Smooth muscle cell (in vitro differentiated cells): ENCODE data around the gene NLRP7. TPM values are rescaled to one million over a fixed set of nuclear protein-coding genes. Genes with fewer than 3 reads are reported as not detected.
"Not testable (repeated sequence)": the region's sequence is repeated elsewhere in the genome, so short reads cannot be mapped to it uniquely, and the experiment has no call there.

ENCODE experiments used
- DNase-seq: peaks from one replicate; lab custom pipeline; 2025; ENCODE audit not compliant: unreplicated experiment; lab: John Stamatoyannopoulos, UW
- H2AFZ ChIP-seq: fragments of 200-600 bp; sonication (generic); 2 replicates; pipeline ENCODE4 v1.6.0; 2016; ENCODE audit warnings: antibody characterized with exemption, low read depth, mild to moderate bottlenecking
- H3F3A ChIP-seq: fragments of 200-600 bp; sonication (generic); 2 replicates; pipeline ENCODE4 v1.6.0; 2017; ENCODE audit warnings: antibody characterized with exemption, low read depth
- H3K27ac ChIP-seq: fragments of 200-600 bp; sonication (generic); 2 replicates; pipeline ENCODE4 v1.5.1; 2016; ENCODE audit warnings: low read depth, mild to moderate bottlenecking
- H3K27me3 ChIP-seq: fragments of 200-600 bp; sonication (generic); 2 replicates; pipeline ENCODE4 v1.6.1; 2016; ENCODE audit warnings: low read depth, mild to moderate bottlenecking
- H3K36me3 ChIP-seq: fragments of 200-600 bp; sonication (generic); 2 replicates; pipeline ENCODE4 v1.5.1; 2016; ENCODE audit warnings: low read depth
- H3K4me1 ChIP-seq: fragments of 200-600 bp; sonication (generic); 2 replicates; pipeline ENCODE4 v1.5.1; 2016; ENCODE audit warnings: low read depth
- H3K4me2 ChIP-seq: fragments of 200-600 bp; sonication (generic); 2 replicates; pipeline ENCODE4 v1.6.0; 2016; ENCODE audit warnings: mild to moderate bottlenecking
- H3K4me3 ChIP-seq: fragments of 200-600 bp; sonication (generic); 2 replicates; pipeline ENCODE4 v1.5.1; 2016; ENCODE audit warnings: mild to moderate bottlenecking
- H3K79me2 ChIP-seq: fragments of 200-600 bp; sonication (generic); 2 replicates; pipeline ENCODE4 v1.6.0; 2016; ENCODE audit warnings: low read depth, mild to moderate bottlenecking
- H3K9ac ChIP-seq: fragments of 200-600 bp; sonication (generic); 2 replicates; pipeline ENCODE4 v1.6.0; 2016; ENCODE audit warnings: low read depth
- H3K9me3 ChIP-seq: fragments of 200-600 bp; sonication (generic); replicated peaks from 2 replicates; pipeline ENCODE4 v1.5.1; 2016; ENCODE audit warnings: low read depth
- H4K20me1 ChIP-seq: fragments of 200-600 bp; sonication (generic); 2 replicates; pipeline ENCODE4 v1.6.0; 2016; ENCODE audit warnings: low read depth
- CTCF ChIP-seq: fragments of 200-600 bp; sonication (generic); IDR thresholded peaks from 2 replicates; pipeline ENCODE4 v1.5.1; 2017; ENCODE audit warnings: borderline replicate concordance, mild to moderate bottlenecking, antibody characterized with exemption; ENCODE audit not compliant: insufficient read depth, poor library complexity, severe bottlenecking
- WGBS: methylation state at CpG from one replicate; pipeline ENCODE4 v1.1.7; 2016; ENCODE audit warnings: low lambda C conversion rate; 5-methylcytosine and 5-hydroxymethylcytosine counted together
- polyA plus RNA-seq: library from polyadenylated mRNA; unstranded; fragments of >200 nt; fragmentation: Nextera tagmentation; extraction: Ambion mirVana; gene quantifications from 2 replicates; pipeline ENCODE4 v1.2.1, GENCODE V29; 2016
- total RNA-seq: library from RNA; depleted of rRNA; stranded (reverse); fragments of >200 nt; gene quantifications from 2 replicates; pipeline ENCODE4 v1.2.3, GENCODE V29; 2014

Gene NLRP7
- total and polyA plus RNA-seq, 2 experiments from 2014 or later = 0.18 to 0.29 TPM

DNA sequence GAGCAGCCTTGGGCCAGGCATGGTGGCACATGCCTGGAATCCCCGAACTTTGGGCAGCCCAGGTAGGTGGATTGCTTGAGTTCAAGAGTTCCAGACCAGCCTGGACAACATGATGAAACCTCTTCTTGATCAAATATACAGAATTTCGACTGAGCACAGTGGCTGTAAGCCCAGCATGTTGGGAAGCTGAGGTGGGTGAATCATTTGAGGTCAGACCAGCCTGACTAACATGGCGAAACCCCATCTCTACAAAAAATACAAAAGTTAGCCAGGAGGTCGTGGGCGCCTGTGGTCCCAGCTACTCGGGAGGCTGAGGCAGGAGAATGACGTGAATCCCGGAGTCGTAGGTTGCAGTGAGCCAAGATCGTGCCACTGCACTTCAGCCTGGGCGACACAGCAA lies 8.0 kb upstream of the NLRP7 start:
- Histone ChIP-seq H3K27me3 (no peaks in the 10 kb centered on the region), H3K27ac (no peak overlapping the region), H3K4me3 (no peak overlapping the region), H3F3A (no peaks in the 10 kb centered on the region), H3K36me3 (no peaks in the 10 kb centered on the region), H3K9ac (no peak overlapping the region), H3K9me3 (no peaks in the 10 kb centered on the region), H3K4me2 (no peak overlapping the region), H4K20me1 (no peaks in the 10 kb centered on the region), H2AFZ (no peak overlapping the region), H3K4me1 (no peaks in the 10 kb centered on the region), H3K79me2 (no peaks in the 10 kb centered on the region)
- no peak for DNase-seq
- WGBS = 83% methylated on average over 11 of the region's 11 CpGs
- no peak for TF ChIP-seq CTCF

DNA sequence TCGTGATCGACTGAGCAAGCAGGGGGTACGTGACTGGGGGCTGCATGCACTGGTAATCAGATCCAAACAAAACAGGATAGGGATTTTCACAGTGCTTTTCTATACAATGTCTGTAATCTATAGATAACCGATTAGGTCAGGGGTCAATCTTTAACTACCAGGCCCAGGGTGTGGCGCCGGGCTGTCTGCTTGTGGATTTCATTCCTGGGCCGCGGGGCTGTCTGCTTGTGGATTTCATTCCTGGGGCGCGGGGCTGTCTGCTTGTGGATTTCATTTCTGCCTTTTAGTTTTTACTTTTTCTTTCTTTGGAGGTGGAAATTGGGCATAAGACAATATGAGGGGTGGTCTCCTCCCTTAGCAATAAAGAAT lies 6.0 kb upstream of the NLRP7 start:
- Histone ChIP-seq H3K27ac (peak overlapping the region; percentile 98), H3K4me2 (peak overlapping the region; percentile 51), H3K9ac (peak overlapping the region; percentile 89)
- not testable (repeated sequence) for H3F3A ChIP-seq, H4K20me1 ChIP-seq, H3K27me3 ChIP-seq, H2AFZ ChIP-seq, H3K9me3 ChIP-seq, H3K36me3 ChIP-seq, H3K79me2 ChIP-seq, H3K4me1 ChIP-seq, DNase-seq, H3K4me3 ChIP-seq
- WGBS = 62% methylated on average over 10 of the region's 10 CpGs

DNA sequence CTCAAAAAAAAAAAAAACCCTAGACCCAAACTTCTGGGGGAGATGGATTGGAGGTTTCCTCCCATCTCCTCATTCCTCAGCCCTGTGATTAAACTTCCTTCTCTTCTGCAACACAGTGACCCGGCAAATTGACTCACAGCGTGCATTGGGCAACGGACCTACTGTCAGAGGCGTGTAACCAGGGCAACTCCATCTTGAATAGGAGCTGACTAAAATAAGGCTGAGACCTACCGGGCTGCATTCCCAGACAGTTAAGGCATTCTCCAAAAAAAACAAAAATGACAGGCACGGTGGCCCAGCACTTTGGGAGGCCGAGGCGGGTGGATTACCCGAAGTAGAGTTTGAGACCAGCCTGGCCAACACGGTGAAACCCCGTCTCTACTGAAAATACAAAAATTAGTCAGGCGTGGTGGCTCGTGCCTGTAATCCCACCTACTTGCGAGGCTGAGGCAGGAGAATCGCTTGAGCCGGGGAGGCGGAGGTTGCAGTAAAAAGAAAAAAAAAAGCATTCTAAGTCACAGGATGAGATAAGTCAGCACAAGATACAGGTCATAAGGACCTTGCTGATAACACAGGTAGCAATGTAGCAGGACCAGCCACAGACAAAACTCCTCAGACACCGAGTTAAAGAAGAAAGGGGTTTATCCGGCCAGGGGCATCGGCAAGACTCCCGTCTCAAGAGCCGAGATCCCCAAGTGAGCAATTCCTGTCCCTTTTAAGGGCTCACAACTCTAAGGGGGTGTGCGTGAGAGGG lies 5.4 kb upstream of the NLRP7 start:
- Histone ChIP-seq H3K4me2 (peak overlapping the region; percentile 51), H3K9me3 (no peaks in the 10 kb centered on the region)

DNA sequence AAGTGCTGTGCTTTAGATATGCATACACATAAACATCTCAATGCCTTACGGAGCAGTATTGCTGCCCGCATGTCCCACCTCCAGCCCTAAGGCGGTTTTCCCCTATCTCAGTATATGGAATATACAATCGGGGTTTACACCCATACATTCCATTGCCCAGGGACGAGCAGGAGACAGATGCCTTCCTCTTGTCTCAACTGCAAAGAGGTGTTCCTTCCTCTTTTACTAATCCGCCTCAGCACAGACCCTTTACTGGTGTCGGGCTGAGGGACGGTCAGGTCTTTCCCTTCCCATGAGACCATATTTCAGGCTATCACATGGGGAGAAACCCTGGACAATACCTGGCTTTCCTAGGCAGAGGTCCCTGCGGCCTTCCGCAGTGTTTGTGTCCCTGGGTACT lies 3.2 kb upstream of the NLRP7 start:
- not testable (repeated sequence) for H3K27me3 ChIP-seq, DNase-seq
- WGBS = 60% methylated on average over 10 of the region's 10 CpGs

More for the DNA sequence above, 5.4 kb upstream of the NLRP7 start:
- TF ChIP-seq CTCF = no peak
- no peak for DNase-seq
- 51% methylated on average over 23 of the region's 23 CpGs for whole genome bisulfite sequencing
- Histone ChIP-seq H3K36me3 (no peaks in the 10 kb centered on the region), H3K27me3 (no peaks in the 10 kb centered on the region), H2AFZ (peak overlapping the region; percentile 49), H3K79me2 (no peaks in the 10 kb centered on the region), H3K4me1 (no peaks in the 10 kb centered on the region), H3K4me3 (no peak overlapping the region), H3F3A (no peaks in the 10 kb centered on the region), H3K27ac (peak overlapping the region; percentile 98), H3K9ac (peak overlapping the region; percentile 89), H4K20me1 (no peaks in the 10 kb centered on the region)

More for the DNA sequence above, 3.2 kb upstream of the NLRP7 start:
- H3K9me3 ChIP-seq, H3K4me1 ChIP-seq, H3K9ac ChIP-seq, H3K27ac ChIP-seq, H3K4me2 ChIP-seq, H3K4me3 ChIP-seq, H3K36me3 ChIP-seq, H4K20me1 ChIP-seq, H3K79me2 ChIP-seq, H3F3A ChIP-seq, H2AFZ ChIP-seq: not testable (repeated sequence)
